Fibroblast of the aortic adventitia (primary cell): Measurements from ENCODE around the gene TWF1. TPM values are rescaled to one million over a fixed set of nuclear protein-coding genes. Genes with fewer than 3 reads are reported as not detected.

Experiments used
- DNase-seq: peaks from one replicate; pipeline ENCODE4 v3.0.0-alpha.2; 2010; ENCODE audit warnings: low read depth
- H3K4me3 ChIP-seq: 2 replicates; pipeline ENCODE4 v1.5.1; 2011; ENCODE audit warnings: low read depth, mild to moderate bottlenecking, control low read depth, low read length, moderate library complexity
- CTCF ChIP-seq: IDR thresholded peaks from 2 replicates; pipeline ENCODE4 v1.5.1; 2011; ENCODE audit warnings: mild to moderate bottlenecking, low read length, control low read depth, inconsistent platforms; ENCODE audit not compliant: insufficient read depth
- total RNA-seq: library from RNA; depleted of rRNA; stranded (reverse); fragments of >200 nt; gene quantifications from 2 replicates; pipeline ENCODE4 v1.2.3, GENCODE V29; 2012; ENCODE audit warnings: low replicate concordance

TWF1 gene
- total RNA-seq, 1 donor = 179 TPM

GRCh38 chr12:43776498-43776897 is 29.6 kb downstream of the TWF1 start:
- peak; percentile 43 for TF ChIP-seq CTCF
- peak; percentile 50 for DNase-seq
- H3K4me3 ChIP-seq = no peak overlapping the region

- no peak for TF ChIP-seq CTCF
- DNase-seq = peak; percentile 12
- no peak overlapping the region for H3K4me3 ChIP-seq
Measured at GRCh38 chr12:43766291-43766690, 39.8 kb downstream of the TWF1 start.

- no peak for TF ChIP-seq CTCF
- no peak overlapping the region for H3K4me3 ChIP-seq
Measured at GRCh38 chr12:43764528-43764927, 41.6 kb downstream of the TWF1 start.

GRCh38 chr12:43763769-43764168 is 42.3 kb downstream of the TWF1 start:
- H3K4me3 ChIP-seq = no peak overlapping the region
- no peak for DNase-seq
- TF ChIP-seq CTCF = no peak

More at GRCh38 chr12:43764528-43764927, 41.6 kb downstream of the TWF1 start:
- DNase-seq = no peak

- DNase-seq = no peak
- no peak overlapping the region for H3K4me3 ChIP-seq
- no peak for TF ChIP-seq CTCF
Measured at GRCh38 chr12:43762596-43762995, 43.5 kb downstream of the TWF1 start.

GRCh38 chr12:43761500-43761899 is 44.6 kb downstream of the TWF1 start:
- H3K4me3 ChIP-seq = no peak overlapping the region
- DNase-seq = no peak
- no peak for TF ChIP-seq CTCF

GRCh38 chr12:43760396-43760795 is 45.7 kb downstream of the TWF1 start:
- H3K4me3 ChIP-seq = peak overlapping the region; percentile 51
- no peak for DNase-seq
- no peak for TF ChIP-seq CTCF
